ENCODE data around the gene TSHZ2. TPM values are rescaled to one million over a fixed set of nuclear protein-coding genes. Genes with fewer than 3 reads are reported as not detected.

The TSHZ2 gene
- total and polyA plus RNA-seq, 2 of the 4 experiments (the other 2 are of a cell fraction) = under 0.01 to 0.02 TPM

GRCh38 chr20:53344891-53345290, 372.7 kb downstream of the TSHZ2 start:
- ATAC-seq (ENCODE audit: low read depth) = no peak

More at GRCh38 chr20:53344891-53345290, 372.7 kb downstream of the TSHZ2 start:
- intact Hi-C loops (cut with micrococcal nuclease) = no loop called here
- Histone ChIP-seq H2AFZ (replicated peaks; ENCODE audit: low read length, poor library complexity) (no peak overlapping the region), H3K9me3 (ENCODE audit: control insufficient read depth, insufficient read depth, low read length) (no peaks in the 10 kb centered on the region), H3K9ac (ENCODE audit: low read depth, low read length) (no peak overlapping the region), H3K23ac (ENCODE audit: low read depth, low read length) (no peak overlapping the region), H3K27ac (ENCODE audit: insufficient read depth, low read length) (no peak overlapping the region), H2AK5ac (ENCODE audit: low read depth, low read length) (no peak overlapping the region), H2BK20ac (ENCODE audit: low read depth, low read length) (no peak overlapping the region), H3K4me1 (ENCODE audit: control insufficient read depth, insufficient read depth, low read length) (no peaks in the 10 kb centered on the region; the same call in 1 of the 2 replicates), H2BK15ac (ENCODE audit: low read depth, low read length) (no peak overlapping the region), H4K91ac (ENCODE audit: insufficient read depth, low read depth, low read length) (no peak overlapping the region), H4K20me1 (ENCODE audit: insufficient read depth, low read length) (no peaks in the 10 kb centered on the region), H3K4ac (ENCODE audit: low read depth, low read length) (no peak overlapping the region), H3K36me3 (ENCODE audit: control insufficient read depth, insufficient read depth, low read length) (no peaks in the 10 kb centered on the region), H3K27me3 (ENCODE audit: control insufficient read depth, insufficient read depth, low read length) (no peaks in the 10 kb centered on the region), H4K8ac (ENCODE audit: low read depth in 2 of 2, low read length in 2 of 2) (no peak overlapping the region), H3K79me1 (ENCODE audit: low read depth in 1 of 2, low read length in 2 of 2) (no peaks in the 10 kb centered on the region), H4K5ac (ENCODE audit: low read depth, low read length) (no peak overlapping the region), H2BK120ac (ENCODE audit: low read depth, low read length) (no peak overlapping the region), H3K4me2 (ENCODE audit: low read depth, low read length) (no peak overlapping the region), H3K18ac (ENCODE audit: low read depth, low read length) (no peak overlapping the region), H3K14ac (replicated peaks; ENCODE audit: low read depth, low read length) (no peak overlapping the region), H3K4me3 (ENCODE audit: insufficient read depth, low read depth, low read length) (no peak overlapping the region), H3K56ac (ENCODE audit: extremely low read depth, insufficient read depth, low read length) (no peak overlapping the region), H2BK5ac (ENCODE audit: low read depth, low read length, poor library complexity, severe bottlenecking) (no peak overlapping the region), H2AK9ac (replicated peaks; ENCODE audit: low read depth, low read length, poor library complexity) (no peak overlapping the region), H3K9me1 (ENCODE audit: insufficient read depth, low read length) (no peaks in the 10 kb centered on the region)
- no TSS peak for BruUV-seq (replicated peaks)
- CTCF ChIA-PET = no interaction called here
- POLR2A ChIA-PET (ENCODE audit: unreplicated experiment) = no interaction called here
- in situ Hi-C loops (cut with MboI; ENCODE audit: low sequenced_read_pairs) = no loop called here
- DNase-seq = no peak
- 60% methylated on average over 1 of the region's 1 CpG; no CpG with 5 or more reads in 1 of the 2 experiments for WGBS, 2 experiments (ENCODE audit: extremely low coverage in 2 of 2, insufficient read length in 1 of 2)
- TF ChIP-seq MAZ (IDR thresholded peaks at IDR 0.05; ENCODE audit: borderline replicate concordance, low read depth, low read length) (no peak), RFX5 (IDR thresholded peaks at IDR 0.05; ENCODE audit: low read depth, low read length) (no peak), POLR2A (IDR thresholded peaks at IDR 0.05; ENCODE audit: low read depth, low read length) (no peak), MXI1 (IDR thresholded peaks at IDR 0.05; ENCODE audit: borderline replicate concordance, low read depth, low read length) (no peak), SMC3 (IDR thresholded peaks at IDR 0.05; ENCODE audit: low read depth, low read length) (no peak), USF2 (IDR thresholded peaks at IDR 0.05; ENCODE audit: low read depth, low read length) (no peak), NFE2L2 (IDR thresholded peaks at IDR 0.05; ENCODE audit: low read depth, low read length) (no peak), RCOR1 (IDR thresholded peaks at IDR 0.05; ENCODE audit: insufficient replicate concordance, low read length) (no peak), ELK1 (IDR thresholded peaks at IDR 0.05; ENCODE audit: borderline replicate concordance, low read depth, low read length) (no peak), BHLHE40 (IDR thresholded peaks at IDR 0.05; ENCODE audit: low read depth, low read length) (no peak), MAFK (IDR thresholded peaks at IDR 0.05; ENCODE audit: low read depth, low read length) (no peak), CEBPB (IDR thresholded peaks at IDR 0.05; ENCODE audit: low read depth, low read length) (no peak), FOS (IDR thresholded peaks at IDR 0.05; ENCODE audit: low read depth, low read length) (no peak), CTCF (conservative IDR thresholded peaks at IDR 0.05; ENCODE audit: low read depth, low read length) (no peak), CHD1 (IDR thresholded peaks at IDR 0.05; ENCODE audit: low read depth, low read length) (no peak), RAD21 (IDR thresholded peaks at IDR 0.05; ENCODE audit: low read length) (no peak)
- dilution Hi-C loops (cut with HindIII; ENCODE audit: low sequenced_read_pairs, unreplicated experiment) = no loop called here

All from IMR-90 (cell line).